Stimulated activated CD8-positive, alpha-beta memory T cell treated with anti-CD3 and anti-CD28 coated beads, Interleukin-15, amount 100 ng/mL, for 4 hours (primary cell): Measurements from ENCODE around the gene KRTAP10-6.
"Not testable (repeated sequence)": the region's sequence is repeated elsewhere in the genome, so short reads cannot be mapped to it uniquely, and the experiment has no call there.

Experiments used
- DNase-seq, 2 donors: peaks; one replicate each; pipeline ENCODE4 v3.0.0-alpha.2; 2020; ENCODE audit warnings: low read depth in 2 of 2

The KRTAP10-6 gene, protein sequence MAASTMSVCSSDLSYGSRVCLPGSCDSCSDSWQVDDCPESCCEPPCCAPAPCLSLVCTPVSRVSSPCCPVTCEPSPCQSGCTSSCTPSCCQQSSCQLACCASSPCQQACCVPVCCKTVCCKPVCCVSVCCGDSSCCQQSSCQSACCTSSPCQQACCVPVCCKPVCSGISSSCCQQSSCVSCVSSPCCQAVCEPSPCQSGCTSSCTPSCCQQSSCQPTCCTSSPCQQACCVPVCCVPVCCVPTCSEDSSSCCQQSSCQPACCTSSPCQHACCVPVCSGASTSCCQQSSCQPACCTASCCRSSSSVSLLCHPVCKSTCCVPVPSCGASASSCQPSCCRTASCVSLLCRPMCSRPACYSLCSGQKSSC

DNA sequence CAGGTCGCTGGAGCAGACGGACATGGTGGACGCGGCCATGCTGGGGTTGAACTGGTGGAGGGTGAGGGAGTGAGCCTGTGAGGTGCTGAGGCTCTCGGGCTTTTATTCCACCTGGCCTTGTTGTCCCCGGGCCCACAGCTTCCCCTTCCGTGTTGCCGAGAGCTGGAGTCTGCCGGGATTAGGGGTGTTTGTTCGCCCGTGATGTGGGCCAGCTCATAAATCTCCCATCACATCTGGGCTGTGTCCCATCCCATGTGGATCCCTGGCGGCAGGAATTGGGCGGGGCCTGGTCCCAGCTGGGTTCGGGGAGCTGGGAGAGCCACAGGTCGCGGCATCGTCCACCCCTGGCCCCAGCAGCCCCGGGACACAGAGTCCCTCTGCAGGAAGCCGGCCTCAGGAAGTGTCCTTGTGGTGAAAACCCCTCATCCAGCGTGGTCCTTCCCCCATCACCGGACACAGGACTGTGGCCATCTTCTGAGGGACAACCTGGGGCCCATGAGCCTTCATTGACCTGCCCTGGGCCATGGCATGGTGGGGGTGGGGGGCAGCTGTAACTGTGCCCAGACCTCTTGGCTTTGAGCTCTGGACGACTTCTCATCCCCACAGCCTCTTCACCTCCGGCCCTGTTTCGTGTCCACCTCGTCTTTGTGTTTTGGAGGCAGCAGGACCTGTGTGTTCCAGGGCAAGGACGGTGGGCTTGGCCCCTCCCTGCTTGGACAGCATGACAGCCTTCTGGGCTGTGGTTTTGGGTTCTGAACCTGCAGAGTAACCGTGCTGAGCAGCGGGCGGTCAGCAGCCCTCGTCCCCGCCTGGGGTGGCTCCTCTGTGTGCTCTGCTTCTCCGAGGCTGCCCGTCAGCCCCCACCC is at the start of gene KRTAP10-6:
KRTAP10-6 (minus strand) TSS at position 60 of the 866 bp plus-strand sequence; CDS start at position 39, 21 bp downstream.
- no peak for DNase-seq

DNA sequence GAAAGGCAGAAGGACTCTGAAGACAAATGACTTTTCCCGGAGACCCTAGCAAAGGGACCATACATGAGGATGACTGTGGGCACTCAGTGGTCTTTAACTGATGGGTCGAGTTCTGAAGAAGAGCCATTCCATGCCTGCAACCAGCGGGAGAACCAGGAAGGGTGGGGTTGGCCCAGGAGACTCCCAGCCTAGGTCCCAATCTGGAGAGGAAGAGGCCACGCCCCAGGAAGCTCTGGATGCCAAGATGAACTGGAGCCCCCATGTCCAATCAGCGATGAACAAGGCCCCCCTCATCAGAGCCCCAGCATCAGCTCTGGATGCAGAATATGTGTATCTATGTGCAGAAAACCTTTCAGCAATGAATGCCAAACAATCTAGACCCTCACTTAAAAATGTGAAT is 48.5 kb upstream of the KRTAP10-6 start:
- DNase-seq, result no peak

DNA sequence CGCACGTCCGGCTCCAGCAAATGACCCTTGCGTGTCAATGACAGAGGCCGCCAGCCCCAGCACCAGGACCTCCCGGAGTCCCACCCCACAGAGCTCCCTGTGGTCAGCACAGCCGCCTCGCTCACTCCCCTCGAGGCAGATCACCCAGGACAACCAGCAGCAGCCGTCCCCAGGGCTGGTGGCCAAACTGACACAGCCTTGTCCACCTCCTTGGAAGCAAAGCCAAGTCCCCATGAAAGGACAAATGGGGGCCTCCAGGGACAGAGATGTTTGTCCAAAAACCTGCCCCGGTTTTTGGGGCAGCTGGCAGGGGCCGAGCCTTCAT is 47.0 kb upstream of the KRTAP10-6 start:
- no peak for DNase-seq

DNA sequence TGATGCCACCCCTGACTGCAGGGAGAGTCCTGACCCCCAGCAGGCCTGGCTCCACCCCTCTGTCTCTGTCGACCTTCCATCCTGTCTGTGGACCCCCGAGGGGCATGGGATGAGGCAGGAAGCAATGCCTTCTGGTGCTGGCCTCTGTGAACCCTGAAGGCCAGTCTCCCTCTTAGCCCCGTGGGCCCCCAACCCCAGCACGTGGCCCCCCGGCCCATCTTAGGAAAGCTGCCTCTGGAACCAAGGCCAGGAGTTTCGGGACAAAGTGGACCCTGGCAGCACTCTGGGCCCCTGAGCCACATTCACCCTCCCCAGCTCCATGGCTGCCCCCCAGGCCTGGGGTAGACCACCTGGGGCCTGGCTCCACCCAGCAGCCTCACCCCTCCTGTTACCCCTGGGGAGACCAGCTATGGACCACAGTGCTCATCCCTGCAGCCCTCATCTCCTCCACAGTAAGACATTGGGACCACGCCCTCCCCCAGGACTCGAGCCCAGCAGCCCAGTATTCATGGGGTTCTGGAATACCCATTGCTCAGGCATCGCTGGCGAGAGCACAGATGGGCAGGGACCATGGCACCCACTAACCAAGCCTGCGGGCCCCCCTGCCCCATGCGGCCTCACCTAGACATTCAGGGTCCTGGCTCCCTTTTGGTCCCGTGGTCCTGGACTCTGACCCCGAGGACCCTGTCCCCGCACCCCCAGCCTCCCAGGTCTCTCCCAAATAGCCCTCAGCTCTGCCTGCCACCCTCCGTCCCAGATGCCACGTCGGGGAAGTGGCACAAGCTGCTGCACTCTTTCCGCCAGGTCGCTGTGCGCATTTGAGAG is 46.4 kb upstream of the KRTAP10-6 start:
- DNase-seq, result not testable (repeated sequence)

DNA sequence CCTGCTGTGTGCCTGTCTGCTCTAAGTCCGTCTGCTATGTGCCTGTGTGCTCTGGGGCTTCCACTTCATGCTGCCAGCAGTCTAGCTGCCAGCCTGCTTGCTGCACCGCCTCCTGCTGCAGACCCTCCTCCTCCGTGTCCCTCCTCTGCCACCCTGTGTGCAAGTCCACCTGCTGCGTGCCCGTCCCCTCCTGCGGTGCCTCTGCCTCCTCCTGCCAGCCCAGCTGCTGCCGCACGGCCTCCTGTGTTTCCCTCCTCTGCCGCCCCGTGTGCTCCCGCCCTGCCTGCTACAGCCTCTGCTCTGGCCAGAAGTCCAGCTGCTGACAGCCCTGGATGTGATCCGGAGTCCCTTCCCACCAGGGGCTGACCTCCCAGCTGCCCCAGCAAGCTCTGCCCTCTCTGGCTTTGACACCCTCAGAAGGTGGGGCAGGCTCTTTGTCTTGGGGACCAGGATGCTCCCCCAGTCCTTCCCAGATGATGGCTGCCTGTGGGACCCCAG is 45.6 kb upstream of the KRTAP10-6 start:
- not testable (repeated sequence) for DNase-seq

DNA sequence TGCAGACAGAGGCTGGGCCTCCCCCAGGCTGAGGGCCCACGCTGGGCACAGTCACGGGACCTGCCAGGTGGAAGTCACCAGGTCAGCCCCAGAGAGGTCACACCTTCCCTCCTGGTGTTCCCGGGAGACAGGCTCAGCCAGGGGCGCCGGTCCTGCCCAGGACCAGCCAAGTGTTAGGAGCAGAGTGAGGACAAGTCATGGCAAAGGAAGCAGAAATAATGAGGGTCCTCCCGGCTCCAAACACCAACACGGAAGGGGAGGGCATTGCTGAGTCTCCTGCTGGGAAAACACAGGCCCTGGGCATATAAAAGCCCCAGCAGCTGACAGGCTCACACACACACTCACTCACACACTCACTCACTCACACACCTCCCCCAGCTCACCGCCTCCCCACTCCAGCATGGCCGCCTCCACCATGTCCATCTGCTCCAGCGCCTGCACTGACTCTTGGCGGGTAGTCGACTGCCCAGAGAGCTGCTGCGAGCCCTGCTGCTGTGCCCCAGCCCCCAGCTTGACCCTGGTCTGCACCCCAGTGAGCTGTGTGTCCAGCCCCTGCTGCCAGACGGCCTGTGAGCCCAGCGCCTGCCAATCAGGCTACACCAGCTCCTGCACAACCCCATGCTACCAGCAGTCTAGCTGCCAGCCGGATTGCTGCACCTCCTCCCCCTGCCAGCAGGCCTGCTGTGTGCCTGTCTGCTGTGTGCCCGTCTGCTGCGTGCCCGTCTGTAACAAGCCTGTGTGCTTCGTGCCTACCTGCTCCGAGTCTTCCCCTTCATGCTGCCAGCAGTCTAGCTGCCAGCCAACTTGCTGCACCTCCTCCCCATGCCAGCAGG is 44.9 kb upstream of the KRTAP10-6 start, which contains the start of gene KRTAP10-10:
KRTAP10-10 (plus strand) TSS at position 339 of the 833 bp plus-strand sequence; CDS start at position 401, 62 bp downstream.
- no peak for DNase-seq

DNA sequence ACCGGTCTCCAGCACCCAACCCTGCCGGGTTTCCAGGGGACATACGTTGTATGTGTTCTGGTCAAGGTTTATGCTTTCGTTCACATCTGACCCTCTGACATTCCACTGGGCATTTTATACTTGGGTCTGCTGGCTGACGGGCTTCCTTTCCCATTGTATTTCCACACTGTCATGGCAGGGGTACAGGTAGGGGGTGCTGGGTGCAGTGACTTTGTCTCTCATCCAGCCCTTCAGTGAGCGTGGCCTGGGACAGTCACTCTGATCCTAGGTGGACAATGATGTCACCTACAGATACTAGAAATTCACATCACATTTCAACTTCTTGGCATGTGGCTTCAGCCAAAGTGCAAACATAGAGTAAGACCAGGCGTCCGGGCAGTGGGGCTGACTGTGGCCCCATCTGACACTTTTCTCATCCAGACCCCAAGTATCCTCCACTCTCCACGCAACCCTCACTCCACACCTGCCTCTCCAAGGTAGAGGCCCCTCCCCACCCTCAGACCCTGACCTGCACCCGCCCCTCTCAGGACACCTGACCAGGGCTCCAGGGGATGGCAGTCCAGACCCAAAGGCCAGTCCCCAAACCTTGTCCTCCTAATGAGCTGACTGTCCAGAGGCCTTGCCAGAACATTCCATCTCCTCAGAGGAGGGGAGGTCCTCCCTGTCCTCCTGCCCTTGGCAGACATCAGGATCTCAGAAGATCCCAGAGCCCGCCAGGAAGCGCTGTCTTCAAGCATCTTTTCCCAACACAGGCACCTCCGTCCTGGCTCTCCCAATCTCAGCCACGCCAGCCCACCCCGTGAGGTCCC is 44.1 kb upstream of the KRTAP10-6 start:
- no peak for DNase-seq

DNA sequence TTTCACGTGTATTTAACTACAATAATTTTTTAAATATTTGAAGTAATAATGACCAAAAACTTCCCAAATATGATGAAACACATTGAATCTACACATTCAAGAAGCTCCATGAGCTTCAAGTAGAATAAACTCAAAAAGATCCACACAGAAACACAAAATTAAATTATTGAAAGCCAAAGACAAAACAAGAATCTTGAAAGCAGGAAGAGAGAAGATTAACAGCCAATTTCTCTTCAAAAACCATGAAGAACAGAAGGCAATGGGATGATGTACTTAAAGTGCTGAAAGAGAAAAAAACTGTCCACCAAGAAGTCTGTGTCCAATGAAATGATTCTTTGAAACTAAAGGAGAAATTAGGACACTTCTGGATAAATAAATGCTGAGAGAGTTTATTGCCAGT is 39.8 kb upstream of the KRTAP10-6 start:
- no peak for DNase-seq

DNA sequence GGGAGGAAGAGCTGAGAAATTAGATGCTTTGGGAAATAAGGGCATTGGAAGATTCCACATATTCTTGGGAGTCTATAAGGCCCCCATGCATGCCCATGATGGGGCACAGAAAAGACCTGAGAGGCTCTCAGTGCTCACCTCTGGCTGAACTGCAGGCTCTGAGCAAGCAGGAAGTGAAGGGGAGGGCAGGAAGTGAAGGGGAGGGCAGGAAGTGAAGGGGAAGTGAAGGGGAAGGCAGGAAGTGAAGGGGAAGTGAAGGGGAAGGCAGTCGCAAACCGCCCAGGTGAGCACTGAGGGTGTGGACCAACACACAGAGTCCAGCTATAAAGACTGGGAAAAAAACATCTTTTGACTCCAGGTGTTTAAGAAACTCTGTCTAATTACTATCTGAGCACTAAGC is 38.1 kb upstream of the KRTAP10-6 start:
- DNase-seq, result no peak

DNA sequence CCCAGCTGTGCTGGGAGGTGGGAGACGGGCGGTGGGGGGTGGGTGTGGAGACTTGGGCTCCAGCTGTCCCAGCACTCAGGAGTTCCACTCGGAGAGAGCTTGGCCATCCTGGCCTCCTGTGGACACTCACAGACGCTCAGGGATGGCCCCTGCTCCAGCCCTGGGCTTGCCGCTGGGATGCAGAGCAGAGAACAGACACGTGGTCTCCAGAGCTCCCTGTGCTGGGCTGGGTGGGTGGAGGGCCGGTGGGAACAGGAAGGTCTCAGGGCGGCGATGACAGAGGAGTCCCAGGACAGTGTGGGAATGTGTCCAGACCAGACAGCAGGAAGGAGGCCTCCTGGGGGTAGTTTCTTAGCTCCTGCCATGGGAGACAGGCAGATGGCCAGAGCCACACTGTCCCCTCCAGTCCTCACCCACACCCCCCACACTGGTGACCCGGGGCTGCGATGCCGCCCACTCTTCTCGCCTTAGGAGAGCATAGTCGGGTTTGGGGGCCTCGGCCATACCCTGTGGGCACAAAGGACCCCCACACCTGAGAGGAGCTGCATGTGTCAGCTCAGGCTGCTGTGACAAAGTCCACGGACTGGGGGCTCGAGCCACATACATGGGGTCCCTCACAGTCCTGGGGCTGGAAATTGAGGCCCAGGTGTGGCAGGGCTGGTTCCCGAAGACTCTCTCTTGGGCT is 36.5 kb upstream of the KRTAP10-6 start:
- no peak for DNase-seq

DNA sequence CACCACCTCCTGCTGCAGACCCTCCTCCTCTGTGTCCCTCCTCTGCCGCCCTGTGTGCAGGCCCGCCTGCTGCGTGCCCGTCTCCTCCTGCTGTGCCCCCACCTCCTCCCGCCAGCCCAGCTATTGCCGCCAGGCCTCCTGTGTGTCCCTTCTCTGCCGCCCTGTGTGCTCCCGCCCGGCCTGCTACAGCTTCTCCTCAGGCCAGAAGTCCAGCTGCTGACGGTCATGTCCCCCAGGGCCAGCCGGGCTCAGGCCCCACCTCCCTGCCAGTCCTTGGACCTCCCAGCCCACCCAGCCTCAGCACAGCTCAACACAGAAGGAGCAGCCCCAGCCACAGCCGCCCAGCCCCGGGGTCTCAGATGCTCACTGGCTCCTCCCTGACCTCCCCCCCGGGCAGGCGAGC is 35.5 kb upstream of the KRTAP10-6 start:
- not testable (repeated sequence) for DNase-seq

DNA sequence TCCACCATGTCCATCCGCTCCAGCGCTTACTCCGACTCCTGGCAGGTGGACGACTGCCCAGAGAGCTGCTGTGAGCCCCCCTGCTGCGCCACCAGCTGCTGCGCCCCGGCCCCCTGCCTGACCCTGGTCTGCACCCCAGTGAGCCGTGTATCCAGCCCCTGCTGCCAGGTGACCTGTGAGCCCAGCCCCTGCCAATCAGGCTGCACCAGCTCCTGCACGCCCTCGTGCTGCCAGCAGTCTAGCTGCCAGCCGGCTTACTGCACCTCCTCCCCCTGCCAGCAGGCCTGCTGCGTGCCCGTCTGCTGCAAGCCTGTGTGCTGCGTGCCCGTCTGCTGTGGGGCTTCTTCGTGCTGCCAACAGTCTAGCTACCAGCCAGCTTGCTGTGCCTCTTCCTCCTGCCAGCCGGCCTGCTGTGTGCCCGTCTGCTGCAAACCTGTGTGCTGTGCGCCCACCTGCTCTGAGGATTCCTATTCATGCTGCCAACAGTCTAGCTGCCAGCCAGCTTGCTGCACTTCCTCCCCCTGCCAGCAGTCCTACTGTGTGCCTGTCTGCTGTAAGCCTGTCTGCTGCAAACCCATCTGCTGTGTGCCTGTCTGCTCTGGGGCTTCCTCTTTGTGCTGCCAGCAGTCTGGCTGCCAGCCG is 35.0 kb upstream of the KRTAP10-6 start:
- DNase-seq, result not testable (repeated sequence)

DNA sequence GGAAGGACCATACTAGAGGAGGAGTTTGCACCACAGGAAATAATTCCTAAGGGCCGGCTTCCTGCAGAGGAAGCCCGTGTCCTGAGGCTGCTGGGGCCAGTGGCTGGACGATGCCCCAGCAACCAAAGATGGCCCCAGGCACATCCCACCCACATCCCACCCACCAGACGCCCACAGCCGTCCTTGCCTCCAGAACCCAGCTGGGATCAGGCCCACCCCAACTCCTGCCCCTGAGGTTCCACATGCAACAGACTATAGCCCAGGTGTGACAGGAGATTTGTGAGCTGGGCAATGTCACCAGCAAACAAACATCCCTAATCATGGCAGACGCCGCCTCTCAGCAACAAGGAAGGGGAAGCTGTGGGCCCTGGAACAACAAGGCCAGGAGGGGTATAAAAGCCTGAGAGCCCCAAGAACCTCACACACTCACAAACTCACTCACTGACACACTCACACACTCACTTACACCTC is 34.4 kb upstream of the KRTAP10-6 start, which contains the start of gene KRTAP10-9:
KRTAP10-9 (plus strand) TSS at position 421 of the 471 bp plus-strand sequence. CDS start 79 bp downstream, outside the sequence.
- DNase-seq, result no peak

DNA sequence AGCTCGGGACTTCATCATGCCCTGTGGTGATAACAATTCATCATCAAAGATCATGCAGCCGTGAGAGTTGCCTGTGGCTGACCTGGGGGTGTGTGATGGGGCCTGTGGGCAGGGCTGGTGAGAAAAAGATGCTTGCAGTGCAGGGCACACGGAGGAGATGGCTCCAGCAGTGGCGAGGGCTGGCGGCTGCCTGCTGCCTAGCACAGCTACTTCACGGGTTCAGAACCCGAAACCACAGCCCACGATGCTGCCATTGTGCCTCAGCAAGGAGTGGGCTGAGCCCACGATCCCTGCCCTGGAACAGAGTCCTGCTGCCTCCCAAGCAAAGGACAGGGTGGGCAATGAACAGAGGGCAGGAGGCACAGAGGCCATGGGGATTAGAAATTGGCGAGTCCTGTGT is 34.0 kb upstream of the KRTAP10-6 start:
- DNase-seq, result no peak

DNA sequence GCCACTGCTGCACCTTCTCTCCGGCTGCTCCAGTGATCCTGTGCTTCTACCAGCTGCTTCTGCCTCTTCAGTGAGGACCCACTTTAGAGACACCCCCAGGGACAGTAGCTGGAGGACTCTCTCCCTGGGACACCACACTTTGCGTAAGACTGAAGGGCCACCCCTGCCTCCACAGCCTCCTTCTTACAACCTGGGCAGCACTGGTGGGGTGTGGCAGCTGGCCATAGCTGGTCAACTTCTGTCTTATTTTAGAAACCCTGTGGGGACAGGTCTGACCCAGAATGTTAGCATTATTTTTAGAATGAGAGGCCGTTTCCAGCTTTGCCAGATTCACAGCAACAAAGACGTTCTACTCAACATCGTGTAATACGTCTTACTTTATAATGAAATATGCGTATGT is 33.5 kb upstream of the KRTAP10-6 start:
- DNase-seq, result no peak

DNA sequence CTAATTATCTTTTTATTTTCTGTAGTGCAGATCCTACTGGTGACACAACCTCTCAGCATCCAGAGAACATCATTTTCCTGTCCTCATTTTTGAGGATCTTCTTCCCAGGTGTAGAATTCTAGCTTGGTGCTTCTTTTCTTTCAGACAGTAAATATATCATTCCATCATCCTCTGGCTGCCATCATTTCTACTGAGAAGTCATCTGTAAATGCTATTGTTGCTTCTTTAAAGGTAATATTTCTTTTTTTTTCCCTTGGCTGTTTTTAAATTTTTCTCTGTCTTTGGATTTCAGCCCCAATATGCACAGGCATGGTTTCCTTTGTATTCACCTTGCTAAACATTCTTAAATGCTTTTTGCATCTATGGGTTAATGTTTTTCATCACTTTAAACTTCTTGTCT is 31.3 kb upstream of the KRTAP10-6 start:
- no peak for DNase-seq

DNA sequence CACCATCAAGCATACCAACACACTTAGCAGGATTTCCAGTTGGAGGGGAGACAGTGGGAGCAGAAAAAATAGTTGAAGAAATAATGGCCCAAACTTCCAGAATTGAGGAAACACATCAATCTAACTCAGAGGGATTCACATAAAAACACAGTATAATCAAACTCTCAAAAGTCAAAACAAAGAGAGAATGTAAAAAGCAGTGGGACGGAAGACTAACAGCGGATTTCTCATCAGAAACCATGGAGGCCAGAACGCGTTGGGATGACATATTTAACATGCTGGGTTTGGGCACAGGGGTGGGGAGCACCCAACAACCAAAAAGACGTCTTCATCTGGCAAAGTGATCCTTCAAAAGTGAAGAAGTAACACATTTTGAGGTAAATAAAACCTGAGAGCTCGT is 27.6 kb upstream of the KRTAP10-6 start:
- no peak for DNase-seq

DNA sequence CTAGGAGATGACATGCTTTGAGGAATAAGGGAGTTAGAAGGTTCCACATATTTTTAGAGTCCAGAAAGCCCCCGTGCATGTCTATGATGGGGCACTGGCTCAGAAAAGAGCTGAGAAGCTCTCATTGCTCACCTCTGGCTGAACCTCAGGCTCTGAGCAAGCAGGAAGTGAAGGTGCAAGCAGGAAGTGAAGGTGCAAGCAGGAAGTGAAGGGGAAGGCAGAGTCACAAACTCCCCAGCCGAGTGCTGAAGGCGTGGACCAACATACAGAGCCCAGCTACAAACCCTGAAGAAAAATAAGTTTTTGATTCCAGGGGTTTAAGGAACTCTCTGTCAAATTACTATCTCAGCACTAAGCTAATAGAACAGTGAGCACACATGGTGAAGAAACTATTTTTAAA is 26.6 kb upstream of the KRTAP10-6 start:
- DNase-seq, result peak; percentile 27 to 53

DNA sequence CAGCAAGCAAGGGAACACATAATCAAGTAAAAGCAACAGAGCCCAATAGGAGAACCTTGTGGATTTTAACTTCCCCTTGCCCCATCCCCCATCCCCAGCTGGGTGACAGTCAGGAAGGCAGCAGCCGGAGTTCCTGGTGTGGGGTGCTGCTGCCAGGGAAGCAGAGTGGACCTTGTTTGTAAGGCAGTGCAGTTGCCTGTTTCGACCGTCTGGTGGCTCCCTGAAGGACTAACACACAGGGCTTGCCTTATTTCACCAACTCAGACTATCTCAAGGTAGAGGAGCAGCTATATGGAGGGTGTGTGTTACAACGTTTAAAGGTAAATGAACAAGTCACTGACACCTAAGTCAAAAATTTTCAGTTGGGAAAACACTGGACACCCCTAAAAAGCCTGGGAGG is 26.2 kb upstream of the KRTAP10-6 start:
- no peak for DNase-seq
